Right atrium auricular region (tissue), 2 donors: Measurements from ENCODE around the gene NRG2. TPM values are rescaled to one million over a fixed set of nuclear protein-coding genes. Genes with fewer than 3 reads are reported as not detected.

Experiments used
- DNase-seq: peaks from one replicate; pipeline ENCODE4 v3.0.0-alpha.2; 2019; ENCODE audit warnings: low spot score
- H3K27ac ChIP-seq, 2 donors: fragments of 200-600 bp; sonication (generic); 1 replicate in 1 of 2; 2 replicates in 1 of 2; pipeline ENCODE4 v1.5.1; 2016 to 2019
- H3K27me3 ChIP-seq, 2 donors: fragments of 200-600 bp; sonication (generic); one replicate each; pipeline versions ENCODE4 v1.5.1 to v1.6.0; 2017 to 2019
- H3K36me3 ChIP-seq: fragments of 200-600 bp; sonication (generic); one replicate; pipeline ENCODE4 v1.5.1; 2016
- H3K4me1 ChIP-seq, 2 donors: fragments of 200-600 bp; sonication (generic); one replicate each; pipeline versions ENCODE4 v1.5.1 to v1.6.0; 2017 to 2019
- H3K4me3 ChIP-seq, 2 donors: fragments of 200-600 bp; sonication (generic); 1 replicate in 1 of 2; 2 replicates in 1 of 2; pipeline ENCODE4 v1.5.1; 2017 to 2019; ENCODE audit warnings: mild to moderate bottlenecking in 1 of 2, moderate library complexity in 1 of 2
- H3K9me3 ChIP-seq, 2 donors: fragments of 200-600 bp; sonication (generic); one replicate each; pipeline ENCODE4 v1.5.1; 2019
- CTCF ChIP-seq, 2 donors: fragments of 200-600 bp; sonication (generic); IDR thresholded peaks; one replicate each; pipeline ENCODE4 v1.5.1; 2019; ENCODE audit warnings: antibody characterized with exemption in 2 of 2
- total RNA-seq, 2 donors: library from RNA; depleted of rRNA; stranded (reverse); fragments of >200 nt; gene quantifications; one replicate each; pipeline ENCODE4 v1.1.0, GENCODE V29; 2016

NRG2 gene
- total RNA-seq, 2 donors from 2014 or later: 1.8 to 1.9 TPM

GRCh38 chr5:139797856-139798510 lies 245.1 kb downstream of the NRG2 start:
- H3K9me3 ChIP-seq: no peaks in the 10 kb centered on the region
- no peaks in the 10 kb centered on the region for H3K36me3 ChIP-seq
- H3K27ac ChIP-seq: no peak overlapping the region
- peaks cover 0 to 12% of the 10 kb centered on the region in 2 donors for H3K4me1 ChIP-seq
- TF ChIP-seq CTCF (IDR thresholded peaks at IDR 0.05): no peak
- peaks cover 14% of the 10 kb centered on the region in 2 donors for H3K27me3 ChIP-seq
- no peak for DNase-seq
- H3K4me3 ChIP-seq: no peak overlapping the region

- Histone ChIP-seq H3K36me3 (no peaks in the 10 kb centered on the region), H3K9me3 (no peaks in the 10 kb centered on the region), H3K4me1 (peaks cover 0 to 12% of the 10 kb centered on the region in 2 donors), H3K4me3 (no peak overlapping the region), H3K27ac (no peak overlapping the region), H3K27me3 (peaks cover 14% of the 10 kb centered on the region in 2 donors)
- no peak for TF ChIP-seq CTCF (IDR thresholded peaks at IDR 0.05)
- no peak for DNase-seq
These were observed 245.8 kb downstream of the NRG2 start for GRCh38 chr5:139797335-139797734.

Other genes starting within 250 kb of the NRG2 start
- gene PSD2, start 247.5 kb downstream of the NRG2 start, total RNA-seq: under 1 TPM; 0.12 to 0.19 TPM
- 10 to 100 TPM; 23.9 to 25.1 TPM for gene PURA, start 70.8 kb upstream of the NRG2 start, total RNA-seq
- gene IGIP, start 82.6 kb upstream of the NRG2 start, total RNA-seq: 10 to 100 TPM; 13.7 to 13.8 TPM
- gene CYSTM1, start 131.9 kb upstream of the NRG2 start, total RNA-seq: 100 to 1,000 TPM in 1 of 2 donors, 10 to 100 TPM in 1; 89.8 to 143 TPM